K562 (cell line): ENCODE measurements around the gene DSC2. TPM values are rescaled to one million over a fixed set of nuclear protein-coding genes. Genes with fewer than 3 reads are reported as not detected.
A peak's percentile ranks its signal among the peaks of the same experiment; 100 is the strongest.

Source experiments
- ATAC-seq: fragments of 200-7000 bp; cut with Tn5 transposase; 3 replicates; pipeline ENCODE4 v1.9.1; 2020; ENCODE audit warnings: moderate library complexity
- BruUV-seq: library from RNA; stranded (reverse); fragments of 400-500 nt; replicated peaks from 2 replicates; lab custom pipeline; 2021; lab: Mats Ljungman, UMichigan
- CTCF ChIA-PET: fragments of 300-600 bp; formaldehyde crosslinking; extraction: SDS; loops from one replicate; lab custom pipeline; 2021; ENCODE audit warnings: low intra/inter-chr PET ratio; lab: Yijun Ruan, JAX
- POLR2A ChIA-PET: fragments of 300-600, 350-650 bp; sonication (Branson Sonifier 250); formaldehyde crosslinking; extraction: SDS; loops from one replicate; lab custom pipeline; 2021; ENCODE audit warnings: antibody characterized with exemption, inconsistent platforms; lab: Yijun Ruan, JAX
- DNase-seq, 4 experiments: peaks; one replicate each; pipeline versions ENCODE4 v3.0.0 to v3.0.0-alpha.2; 2011 to 2018; ENCODE audit warnings: low spot score in 3 of 4, mixed read lengths in 3 of 4; ENCODE audit errors: extremely low read depth in 1 of 4
- FAIRE-seq: peaks from 2 replicates; lab custom pipeline; 2011; peaks lifted over from hg19 to GRCh38; lab: Jason Lieb, UNC
- H2AFZ ChIP-seq: 2 replicates; pipeline ENCODE4 v1.6.0; 2011; ENCODE audit warnings: low read depth, low read length, control low read depth, inconsistent platforms
- H3K27ac ChIP-seq: fragments of 200-600 bp; 3 replicates; pipeline ENCODE4 v1.8.0; 2011; ENCODE audit warnings: low read depth, mild to moderate bottlenecking, control low read depth, inconsistent platforms, low read length, moderate library complexity, mixed read lengths; ENCODE audit errors: extremely low read depth
- H3K27me3 ChIP-seq, 2 experiments: fragments of 300-600 bp in 1 of 2; 2 replicates in 1 of 2; 3 replicates in 1 of 2; pipeline versions ENCODE4 v1.6.0 to v1.8.0; 2011; ENCODE audit warnings: inconsistent platforms in 2 of 2, low read length in 2 of 2, mild to moderate bottlenecking in 1 of 2, mixed read lengths in 1 of 2, moderate library complexity in 1 of 2; ENCODE audit not compliant: control insufficient read depth in 2 of 2, insufficient read depth in 2 of 2
- H3K36me3 ChIP-seq: fragments of 300-600 bp; 3 replicates; pipeline ENCODE4 v1.8.0; 2011; ENCODE audit warnings: mild to moderate bottlenecking, low read length, inconsistent platforms; ENCODE audit not compliant: control insufficient read depth, insufficient read depth
- H3K4me1 ChIP-seq, 2 experiments: fragments of 200-600 bp in 1 of 2; replicated peaks in 1 of 2; 2 replicates in 1 of 2; 3 replicates in 1 of 2; pipeline versions ENCODE4 v1.5.1 to v1.8.0; 2011; ENCODE audit warnings: inconsistent platforms in 2 of 2, low read length in 2 of 2, mild to moderate bottlenecking in 1 of 2, mixed read lengths in 1 of 2, moderate library complexity in 1 of 2; ENCODE audit not compliant: control insufficient read depth in 2 of 2, insufficient read depth in 2 of 2
- H3K4me2 ChIP-seq: 2 replicates; pipeline ENCODE4 v1.6.1; 2011; ENCODE audit warnings: low read length, control low read depth, inconsistent platforms, mixed read lengths; ENCODE audit not compliant: insufficient read depth
- H3K4me3 ChIP-seq: fragments of 200-600 bp; sonication (generic), shearing (Covaris generic); 2 replicates; pipeline ENCODE4 v1.5.1; 2016; ENCODE audit warnings: control low read depth, inconsistent platforms
- H3K79me2 ChIP-seq: fragments of 200-600 bp; 3 replicates; pipeline ENCODE4 v1.8.0; 2011; ENCODE audit warnings: low read length, inconsistent platforms; ENCODE audit not compliant: control insufficient read depth, insufficient read depth
- H3K9ac ChIP-seq, 2 experiments: 2 replicates each; pipeline versions ENCODE4 v1.6.0 to v1.6.1; 2011; ENCODE audit warnings: low read depth in 2 of 2, low read length in 2 of 2, control low read depth in 1 of 2, inconsistent platforms in 1 of 2, mild to moderate bottlenecking in 1 of 2, mixed read lengths in 1 of 2; ENCODE audit not compliant: insufficient read depth in 1 of 2
- H3K9me1 ChIP-seq: one replicate; pipeline ENCODE4 v1.6.0; 2011; ENCODE audit warnings: inconsistent platforms, mild to moderate bottlenecking, low read length, moderate library complexity; ENCODE audit not compliant: control insufficient read depth, insufficient read depth
- H3K9me3 ChIP-seq: replicated peaks from 2 replicates; pipeline ENCODE4 v1.5.1; 2011; ENCODE audit warnings: low read depth, low read length, inconsistent platforms; ENCODE audit not compliant: control insufficient read depth, insufficient read depth
- H4K20me1 ChIP-seq: replicated peaks from 2 replicates; pipeline ENCODE4 v1.6.1; 2011; ENCODE audit warnings: low read length, inconsistent platforms, mixed read lengths; ENCODE audit not compliant: control insufficient read depth, insufficient read depth
- ARID3A ChIP-seq: IDR thresholded peaks from 2 replicates; pipeline ENCODE4 v1.6.1; 2012; ENCODE audit warnings: low read depth, low read length, improper control_type of control experiment, borderline replicate concordance
- ATF2 ChIP-seq: sonication (generic); formaldehyde crosslinking; IDR thresholded peaks from 2 replicates; pipeline ENCODE4 v1.8.1; 2022; ENCODE audit warnings: missing genetic modification reagents
- CHD4 ChIP-seq: fragments of 200-600 bp; sonication (generic); IDR thresholded peaks from 3 replicates; pipeline ENCODE4 v1.6.1; 2012; ENCODE audit warnings: low read depth, mild to moderate bottlenecking, mixed read lengths, low read length, inconsistent platforms; ENCODE audit not compliant: insufficient read depth, insufficient replicate concordance, poor library complexity, severe bottlenecking
- HDAC6 ChIP-seq: IDR thresholded peaks from 2 replicates; pipeline ENCODE4 v1.6.1; 2012; ENCODE audit warnings: low read depth, mild to moderate bottlenecking, control low read depth, inconsistent platforms, low read length, moderate library complexity
- HOXB6 ChIP-seq: fragments of 250-450 bp; sonication (Bioruptor Pico); IDR thresholded peaks from 2 replicates; pipeline ENCODE4 v1.5.1; 2022; ENCODE audit warnings: mild to moderate bottlenecking, borderline replicate concordance
- KDM1A ChIP-seq, 2 experiments: fragments of 450-650 bp; IDR thresholded peaks; 2 replicates each; pipeline ENCODE4 v1.6.1; 2016; ENCODE audit warnings: mild to moderate bottlenecking in 2 of 2
- NONO ChIP-seq, 2 experiments: fragments of 200-400 bp in 1 of 2; fragments of 450-650 bp in 1 of 2; formaldehyde crosslinking in 1 of 2; IDR thresholded peaks; 2 replicates each; pipeline ENCODE4 v1.6.1; 2017; ENCODE audit warnings: low read depth in 2 of 2, mild to moderate bottlenecking in 2 of 2, moderate library complexity in 2 of 2, low read length in 1 of 2
- NR2C2 ChIP-seq, 2 experiments: fragments of 200-800 bp in 1 of 2; sonication (Bioruptor generic) in 1 of 2; sonication (generic) in 1 of 2; formaldehyde crosslinking in 1 of 2; IDR thresholded peaks; 2 replicates each; pipeline versions ENCODE4 v1.6.1 to v1.8.0; 2016 to 2022; ENCODE audit warnings: mild to moderate bottlenecking in 1 of 2, missing compliant biosample characterization in 1 of 2, missing genetic modification characterization in 1 of 2, missing genetic modification reagents in 1 of 2
- PCBP1 ChIP-seq: fragments of 200-400 bp; formaldehyde crosslinking; IDR thresholded peaks from 2 replicates; pipeline ENCODE4 v1.6.1; 2018; ENCODE audit warnings: mild to moderate bottlenecking, low read depth, low read length; ENCODE audit not compliant: poor library complexity, severe bottlenecking
- PHB ChIP-seq: fragments of 250-450 bp; sonication (Bioruptor Pico); IDR thresholded peaks from 2 replicates; pipeline ENCODE4 v1.5.0; 2021
- SP1 ChIP-seq: sonication (generic); formaldehyde crosslinking; IDR thresholded peaks from 2 replicates; pipeline ENCODE4 v1.8.1; 2022; ENCODE audit warnings: mild to moderate bottlenecking, missing genetic modification reagents
- TRIM24 ChIP-seq, 2 experiments: fragments of 450-650 bp; IDR thresholded peaks; 2 replicates each; pipeline ENCODE4 v1.6.1; 2016
- ZNF23 ChIP-seq: fragments of 250-450 bp; sonication (Bioruptor Pico); IDR thresholded peaks from 2 replicates; pipeline ENCODE4 v1.4.0; 2020; ENCODE audit warnings: mild to moderate bottlenecking
- ZNF77 ChIP-seq: fragments of 250-450 bp; sonication (Bioruptor Pico); IDR thresholded peaks from 2 replicates; pipeline ENCODE4 v1.5.0; 2020
- WGBS: fragments of 100-300 bp; shearing (Covaris generic); methylation state at CpG from one replicate; pipeline ENCODE4 v1.1.6; 2016; ENCODE audit warnings: low coverage, mixed read lengths; ENCODE audit not compliant: insufficient coverage; ENCODE audit errors: missing lambda C conversion rate; 5-methylcytosine and 5-hydroxymethylcytosine counted together
- in situ Hi-C: fragments of 300-500 bp; cut with MboI; formaldehyde crosslinking; loops from 4 replicates; pipeline ENCODE4 v1.15.0; 2018; ENCODE audit warnings: inconsistent platforms, mixed read lengths
- intact Hi-C: fragments of 100-400 bp; cut with micrococcal nuclease; formaldehyde crosslinking; loops from 2 replicates; pipeline ENCODE4 v1.14.2; 2022
- polyA plus RNA-seq, 8 experiments: library from polyadenylated mRNA; depleted of rRNA in 4 of 8; stranded (reverse) in 5 of 8; unstranded in 3 of 8; fragments of >200 nt; fragmentation: Nextera tagmentation in 2 of 8; fragmentation: Illumina TruSeq in 1 of 8; extraction: Ambion mirVana in 2 of 8; extraction: Trizol in 1 of 8; gene quantifications; 2 replicates each; pipeline versions ENCODE4 v1.2.1 to v1.2.3, GENCODE V29; 2011 to 2014; ENCODE audit warnings: inconsistent platforms in 1 of 8, missing spikeins in 1 of 8
- total RNA-seq, 7 experiments: library from RNA; depleted of rRNA in 6 of 7; stranded (reverse); fragments of >200 nt in 6 of 7; fragmentation: Illumina TruSeq in 2 of 7; extraction: Trizol in 2 of 7; gene quantifications; 2 replicates each; pipeline versions ENCODE4 v1.2.1 to v1.2.3, GENCODE V29; 2011 to 2021; ENCODE audit warnings: low replicate concordance in 1 of 7
- TF ChIP-seq, protein P1 (sequence below): fragments of 450-650 bp; IDR thresholded peaks from 2 replicates; pipeline ENCODE4 v1.6.1; 2016; ENCODE audit warnings: low read depth, mild to moderate bottlenecking, moderate library complexity

The DSC2 gene
- total and polyA plus RNA-seq, 9 of the 15 experiments (the other 6 are each of a cell fraction or from before 2014, with no cell fraction given) = 3.8 to 15.3 (median 6.4) TPM

DNA sequence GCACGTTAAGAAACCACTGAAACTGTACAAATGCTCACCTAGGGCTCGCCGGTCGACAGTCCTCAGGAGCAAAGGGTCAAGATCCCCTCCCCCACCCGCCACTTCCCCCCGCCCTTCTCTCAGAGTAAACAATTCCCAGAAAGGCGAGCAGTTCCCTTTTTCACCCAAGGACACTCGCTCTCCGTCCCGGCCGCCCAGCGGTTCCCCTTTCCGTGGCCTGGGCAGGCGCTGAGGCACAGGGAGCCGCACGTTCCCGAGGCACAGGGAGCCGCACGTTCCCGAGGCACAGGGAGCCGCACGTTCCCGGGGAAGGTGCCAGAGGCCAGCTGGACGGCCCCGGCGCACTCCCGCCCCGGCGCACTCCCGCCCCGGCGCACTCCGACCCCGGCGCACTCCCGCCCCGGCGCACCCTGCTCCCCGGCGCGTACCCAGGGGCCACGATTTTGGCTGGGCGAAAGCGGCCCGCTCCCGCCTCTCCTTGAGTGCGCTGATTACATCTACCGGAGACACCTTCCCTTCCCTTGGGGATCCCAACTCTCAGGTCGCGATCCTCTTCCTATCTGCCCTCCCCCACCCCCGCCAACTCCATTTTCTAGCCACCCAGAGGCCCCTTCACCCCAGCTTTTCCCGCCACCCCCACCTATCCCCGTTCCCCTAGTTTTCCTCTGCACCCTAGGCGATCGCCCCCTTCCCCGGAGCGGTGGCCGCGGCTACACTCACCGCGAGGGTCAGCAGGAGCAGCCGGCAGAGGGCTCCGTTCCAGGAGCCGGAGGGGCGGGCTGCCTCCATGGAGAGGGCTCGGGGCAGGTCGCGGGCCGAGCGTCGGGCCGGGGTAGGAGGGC, 817 bp downstream of the DSC2 start:
- CTCF ChIA-PET = no interaction called here
- TF ChIP-seq PHB (CRISPR knock-in tag) = 0 out of 2 replicates have a peak, but pooled peaks have one; percentile 2
- peak in 1 of 2 experiments; percentile 18; a peak in 1 of 4 replicates for TF ChIP-seq KDM1A (IDR thresholded peaks at IDR 0.05)
- peak; percentile 24 for TF ChIP-seq CHD4
- no peak for TF ChIP-seq ARID3A
- TF ChIP-seq SP1 (CRISPR knock-in tag) = no peak
- TF ChIP-seq, protein P1, sequence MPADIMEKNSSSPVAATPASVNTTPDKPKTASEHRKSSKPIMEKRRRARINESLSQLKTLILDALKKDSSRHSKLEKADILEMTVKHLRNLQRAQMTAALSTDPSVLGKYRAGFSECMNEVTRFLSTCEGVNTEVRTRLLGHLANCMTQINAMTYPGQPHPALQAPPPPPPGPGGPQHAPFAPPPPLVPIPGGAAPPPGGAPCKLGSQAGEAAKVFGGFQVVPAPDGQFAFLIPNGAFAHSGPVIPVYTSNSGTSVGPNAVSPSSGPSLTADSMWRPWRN = peak; percentile 62; the same call in 1 of the 2 replicates
- no peak for TF ChIP-seq ZNF23 (CRISPR knock-in tag)
- no peak for TF ChIP-seq HDAC6
- TF ChIP-seq NR2C2 (CRISPR knock-in tag; IDR thresholded peaks at IDR 0.05) = peak; percentile 53; the same call in 1 of the 2 replicates
- peak; percentile 90 for TF ChIP-seq NR2C2 (tag; IDR thresholded peaks at IDR 0.05)
- no peak for TF ChIP-seq ZNF77 (CRISPR knock-in tag)
- no peak for TF ChIP-seq ATF2 (CRISPR knock-in tag)
- no peak for TF ChIP-seq TRIM24 (IDR thresholded peaks at IDR 0.05)
- peak; percentile 83 for TF ChIP-seq PCBP1
- no peak for TF ChIP-seq HOXB6
- TF ChIP-seq NONO (IDR thresholded peaks at IDR 0.05; ENCODE audit: low read depth in 2 of 2, low read length in 1 of 2) = peak in 1 of 2 experiments; percentile 23; a peak in 1 of 4 replicates

More for the DNA sequence above, 817 bp downstream of the DSC2 start:
- Histone ChIP-seq H3K4me2 (peak overlapping the region; percentile 78), H3K9ac (peak overlapping the region; percentile 69 to 94), H3K9me1 (no peaks in the 10 kb centered on the region), H3K4me1 (peaks cover 14 to 28% of the 10 kb centered on the region in 2 experiments), H3K36me3 (no peaks in the 10 kb centered on the region), H2AFZ (peak overlapping the region; percentile 82), H3K9me3 (no peaks in the 10 kb centered on the region), H3K27me3 (no peaks in the 10 kb centered on the region), H3K79me2 (peaks cover 38% of the 10 kb centered on the region), H3K27ac (peak overlapping the region; percentile 78), H4K20me1 (no peaks in the 10 kb centered on the region), H3K4me3 (peak overlapping the region; percentile 72)
- 0% methylated on average over 41 of the region's 72 CpGs for WGBS
- peak; percentile 54 to 87 (median 70) for DNase-seq
- intact Hi-C loops (loop anchor here (2.0 to 10.0 kb wide), 3 partner anchors 96 to 993 kb away; partner anchors contain the start of genes DSG2 and RNF138), in situ Hi-C loops (no loop called here)
- ATAC-seq = peak; percentile 74
- no TSS peak for BruUV-seq
- POLR2A ChIA-PET = interaction anchor here (0.6 to 1.8 kb wide), 4 partner anchors 13 to 572 kb away, joined by 3 to 7 read pairs (median 4); no protein-coding TSS in a partner anchor
- no peak for FAIRE-seq
